ENCODE measurements around the gene KCNG1.

The KCNG1 gene, protein sequence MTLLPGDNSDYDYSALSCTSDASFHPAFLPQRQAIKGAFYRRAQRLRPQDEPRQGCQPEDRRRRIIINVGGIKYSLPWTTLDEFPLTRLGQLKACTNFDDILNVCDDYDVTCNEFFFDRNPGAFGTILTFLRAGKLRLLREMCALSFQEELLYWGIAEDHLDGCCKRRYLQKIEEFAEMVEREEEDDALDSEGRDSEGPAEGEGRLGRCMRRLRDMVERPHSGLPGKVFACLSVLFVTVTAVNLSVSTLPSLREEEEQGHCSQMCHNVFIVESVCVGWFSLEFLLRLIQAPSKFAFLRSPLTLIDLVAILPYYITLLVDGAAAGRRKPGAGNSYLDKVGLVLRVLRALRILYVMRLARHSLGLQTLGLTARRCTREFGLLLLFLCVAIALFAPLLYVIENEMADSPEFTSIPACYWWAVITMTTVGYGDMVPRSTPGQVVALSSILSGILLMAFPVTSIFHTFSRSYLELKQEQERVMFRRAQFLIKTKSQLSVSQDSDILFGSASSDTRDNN

DNA sequence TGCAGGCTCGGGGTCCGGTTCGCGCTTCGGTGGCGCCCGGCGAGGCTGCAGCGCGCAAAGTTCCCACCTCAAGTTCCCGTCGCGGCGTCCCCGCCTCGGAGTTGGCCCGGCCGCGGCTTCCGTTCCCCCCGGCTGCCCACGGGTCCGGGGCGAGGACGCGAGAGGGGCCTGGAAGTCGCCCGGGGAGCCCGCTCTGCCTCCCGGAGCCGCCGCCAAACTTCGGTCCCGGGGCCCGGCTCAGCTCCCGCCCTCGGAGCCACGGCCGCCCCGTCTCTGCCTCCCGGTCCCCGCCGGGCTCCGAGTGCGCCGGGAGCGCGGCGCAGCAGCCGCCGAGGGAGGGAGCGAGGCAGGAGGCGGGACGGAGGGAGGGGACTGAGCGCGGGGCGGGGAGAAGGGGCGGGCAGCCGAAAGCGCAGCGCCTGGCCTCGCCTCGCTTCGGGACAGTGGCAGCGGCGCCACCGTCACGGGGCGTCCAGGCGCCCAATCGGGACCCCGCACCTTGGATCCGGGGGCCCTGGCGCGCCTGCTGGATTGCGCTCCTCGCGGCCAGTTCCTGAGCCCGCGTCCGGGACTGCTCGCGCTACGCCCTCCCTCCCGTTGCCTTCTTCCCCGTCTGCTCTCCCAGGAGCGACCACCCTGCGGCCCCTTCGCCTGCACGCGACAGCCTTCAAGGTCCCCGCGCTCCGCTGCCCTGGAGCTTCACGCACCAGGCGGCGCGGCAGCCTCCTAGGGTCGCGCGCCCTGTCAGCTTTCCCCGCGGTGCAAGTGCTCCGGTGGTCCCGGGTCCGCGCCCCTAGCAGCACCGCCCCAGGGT, at the start of gene KCNG1:
TSS of gene KCNG1 (minus strand) at position 305 of the 814 bp plus-strand sequence. CDS start 12,769 bp downstream, outside the sequence.
- TF ChIP-seq, protein P1, sequence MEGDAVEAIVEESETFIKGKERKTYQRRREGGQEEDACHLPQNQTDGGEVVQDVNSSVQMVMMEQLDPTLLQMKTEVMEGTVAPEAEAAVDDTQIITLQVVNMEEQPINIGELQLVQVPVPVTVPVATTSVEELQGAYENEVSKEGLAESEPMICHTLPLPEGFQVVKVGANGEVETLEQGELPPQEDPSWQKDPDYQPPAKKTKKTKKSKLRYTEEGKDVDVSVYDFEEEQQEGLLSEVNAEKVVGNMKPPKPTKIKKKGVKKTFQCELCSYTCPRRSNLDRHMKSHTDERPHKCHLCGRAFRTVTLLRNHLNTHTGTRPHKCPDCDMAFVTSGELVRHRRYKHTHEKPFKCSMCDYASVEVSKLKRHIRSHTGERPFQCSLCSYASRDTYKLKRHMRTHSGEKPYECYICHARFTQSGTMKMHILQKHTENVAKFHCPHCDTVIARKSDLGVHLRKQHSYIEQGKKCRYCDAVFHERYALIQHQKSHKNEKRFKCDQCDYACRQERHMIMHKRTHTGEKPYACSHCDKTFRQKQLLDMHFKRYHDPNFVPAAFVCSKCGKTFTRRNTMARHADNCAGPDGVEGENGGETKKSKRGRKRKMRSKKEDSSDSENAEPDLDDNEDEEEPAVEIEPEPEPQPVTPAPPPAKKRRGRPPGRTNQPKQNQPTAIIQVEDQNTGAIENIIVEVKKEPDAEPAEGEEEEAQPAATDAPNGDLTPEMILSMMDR (IDR thresholded peaks at IDR 0.05; ENCODE audit: extremely low read depth, missing control alignments) = no peak
- peak; percentile 85 for DNase-seq (ENCODE audit: low spot score)

DNA sequence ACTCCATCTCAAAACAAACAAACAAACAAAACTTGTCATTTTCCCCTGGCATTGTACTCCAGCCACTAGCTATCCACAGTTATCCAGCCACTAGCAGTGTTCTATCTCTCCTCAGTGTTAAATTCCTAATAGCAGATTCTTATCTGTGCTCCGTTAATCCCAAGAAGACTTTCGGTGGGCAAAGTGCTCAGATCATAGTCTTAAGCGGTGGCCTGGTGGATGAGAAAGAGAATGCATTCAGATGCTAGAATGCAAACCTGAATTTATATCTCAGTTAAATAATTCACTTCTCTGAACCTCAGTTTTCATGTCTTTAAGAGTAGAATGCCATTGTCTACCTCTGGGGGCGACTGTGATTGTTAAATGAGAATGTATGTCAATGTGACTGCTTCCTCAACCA, 47.7 kb upstream of the KCNG1 start:
- TF ChIP-seq, protein P1 (IDR thresholded peaks at IDR 0.05; ENCODE audit: extremely low read depth, missing control alignments) = no peak
- no peak for DNase-seq (ENCODE audit: low spot score)

DNA sequence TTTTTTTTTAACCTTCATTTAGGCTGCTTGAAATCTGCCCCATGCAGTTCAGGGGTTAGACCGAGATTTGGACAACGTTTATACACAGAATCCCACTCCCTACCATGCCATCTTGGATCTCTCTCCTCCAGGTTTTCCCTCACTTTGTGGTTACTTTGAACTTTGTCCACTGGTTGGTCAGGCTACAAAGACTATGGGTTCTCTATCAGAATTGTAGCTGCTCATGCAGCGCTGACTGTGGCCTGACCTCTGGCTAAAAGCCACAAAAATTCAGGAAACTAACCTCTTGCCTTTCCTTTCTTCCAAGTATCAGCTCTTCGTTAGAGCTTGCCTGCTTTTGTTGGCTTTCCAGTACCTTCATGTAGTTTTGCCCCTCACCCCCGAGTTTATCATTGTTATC, 44.9 kb upstream of the KCNG1 start:
- TF ChIP-seq, protein P1 (IDR thresholded peaks at IDR 0.05; ENCODE audit: extremely low read depth, missing control alignments) = no peak
- no peak for DNase-seq (ENCODE audit: low spot score)

DNA sequence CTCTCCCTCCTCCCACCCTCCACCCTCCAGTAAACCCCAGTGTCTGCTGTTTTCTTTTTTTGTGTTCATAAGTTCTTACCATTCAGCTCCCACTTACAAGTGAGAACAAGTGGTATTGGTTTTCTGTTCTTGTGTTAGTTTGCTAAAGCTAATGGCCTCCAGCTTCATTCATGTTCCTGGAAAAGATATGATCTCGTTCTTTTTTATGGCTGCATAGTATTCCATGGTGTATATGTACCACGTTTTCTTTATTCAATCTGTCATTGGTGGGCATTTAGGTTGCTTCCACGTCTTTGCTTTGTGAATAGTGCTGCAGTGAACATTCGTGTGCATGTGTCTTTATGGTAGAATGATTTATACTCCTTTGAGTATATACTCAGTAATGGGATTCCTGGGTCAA, 42.7 kb upstream of the KCNG1 start:
- no peak for DNase-seq (ENCODE audit: low spot score)
- TF ChIP-seq, protein P1 (IDR thresholded peaks at IDR 0.05; ENCODE audit: extremely low read depth, missing control alignments) = no peak

DNA sequence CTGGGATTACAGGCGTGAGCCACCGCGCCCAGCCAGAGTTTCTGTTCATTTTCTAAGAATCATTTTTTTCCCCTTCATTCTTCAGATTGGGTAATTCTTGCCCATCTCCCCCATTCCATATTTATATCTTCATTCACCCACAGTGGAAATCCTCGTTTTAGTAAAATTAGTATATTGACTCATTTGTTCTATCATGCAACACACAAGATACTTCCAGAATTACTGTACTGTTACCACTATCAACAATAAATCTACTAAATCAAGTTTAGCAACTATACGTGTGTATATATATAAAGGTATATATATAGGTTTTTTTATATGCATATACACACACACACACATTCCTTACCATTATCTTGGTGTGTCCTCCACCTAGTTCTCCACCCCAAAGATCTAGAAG, 41.2 kb upstream of the KCNG1 start:
- no peak for DNase-seq (ENCODE audit: low spot score)
- TF ChIP-seq, protein P1 (IDR thresholded peaks at IDR 0.05; ENCODE audit: extremely low read depth, missing control alignments) = no peak

DNA sequence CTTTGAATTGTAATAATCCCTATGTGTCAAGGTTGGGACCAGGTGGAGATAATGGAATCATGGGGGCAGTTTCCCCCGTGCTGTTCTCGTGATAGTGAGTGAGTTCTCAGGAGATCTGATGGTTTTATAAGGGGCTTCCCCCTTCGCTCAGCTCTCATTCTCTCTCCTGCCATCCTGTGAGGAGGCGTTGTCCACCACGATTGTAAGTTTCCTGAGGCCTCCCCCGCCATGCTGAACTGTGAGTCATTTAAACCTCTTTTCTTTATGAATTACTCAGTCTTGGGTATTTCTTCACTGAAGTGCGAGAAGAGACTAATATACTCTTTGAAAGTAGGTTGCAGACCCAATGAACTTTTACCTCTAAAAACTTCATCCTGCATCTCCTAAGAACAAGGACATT, 39.2 kb upstream of the KCNG1 start:
- DNase-seq (ENCODE audit: low spot score) = no peak
- TF ChIP-seq, protein P1 (IDR thresholded peaks at IDR 0.05; ENCODE audit: extremely low read depth, missing control alignments) = no peak
